B cell (primary cell): ENCODE data around the gene LRRC32.

Source experiments
- CTCF ChIP-seq: fragments of 200-600 bp; IDR thresholded peaks from one replicate; pipeline ENCODE4 v1.8.0; 2022; ENCODE audit warnings: antibody characterized with exemption, mild to moderate bottlenecking
- EZH2 ChIP-seq: IDR thresholded peaks from 2 replicates; pipeline ENCODE4 v1.6.1; 2012; ENCODE audit warnings: borderline replicate concordance, low read depth, mild to moderate bottlenecking, moderate library complexity, low read length; ENCODE audit not compliant: insufficient read depth, poor library complexity, severe bottlenecking

- TF ChIP-seq CTCF (no peak), EZH2 (no peak)
These were observed 44.9 kb downstream of the LRRC32 start for GRCh38 chr11:76625472-76626186.
